ENCODE data around the gene MCM3AP.

The MCM3AP gene

DNA sequence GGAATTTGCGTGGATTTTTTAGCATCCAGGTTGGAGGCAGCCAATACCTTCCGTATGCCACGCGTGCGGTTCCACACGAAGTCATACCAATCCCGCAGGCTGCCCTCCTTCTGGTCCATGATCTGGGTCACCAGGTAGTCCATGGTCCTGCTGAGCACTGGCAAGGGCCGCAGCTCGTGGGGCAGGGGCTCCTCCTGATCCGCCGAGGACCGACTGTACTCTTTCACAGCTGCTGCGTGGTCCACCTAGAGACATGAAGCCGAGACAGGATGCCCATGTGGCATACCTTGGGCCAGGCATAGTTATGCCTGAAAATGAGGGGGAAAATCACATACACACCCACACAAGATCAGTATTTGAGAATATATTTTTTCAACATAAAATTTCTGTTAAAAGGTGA is 12.1 kb downstream of the MCM3AP start:
- Mint-ChIP-seq H3K9me3 (no peaks in the 10 kb centered on the region), H3K4me1 (no peaks in the 10 kb centered on the region), H3K27me3 (no peaks in the 10 kb centered on the region), H3K4me3 (no peak overlapping the region), H3K27ac (no peak overlapping the region), H3K36me3 (peaks cover 53% of the 10 kb centered on the region)
- CTCF ChIA-PET, result no interaction called here
- DNase-seq, result no peak

DNA sequence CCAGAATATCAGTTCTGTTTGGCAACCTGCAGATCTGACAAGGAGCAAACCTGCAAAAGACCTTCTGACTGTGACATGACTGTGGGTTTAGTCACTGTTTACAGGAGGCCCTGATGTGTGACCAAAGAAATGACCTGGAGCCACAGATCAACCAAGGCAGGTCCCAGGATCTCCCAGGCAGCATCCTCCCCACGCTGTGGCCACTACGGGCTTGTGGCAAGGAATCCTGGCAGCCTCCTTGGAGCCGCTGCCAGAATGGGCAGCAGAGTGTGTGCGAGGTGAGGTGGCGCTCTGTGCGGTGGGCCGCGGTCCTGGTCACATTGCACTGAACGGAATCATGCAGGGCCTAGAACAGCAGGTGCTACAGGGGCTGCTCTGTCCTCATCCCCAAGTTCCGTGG is 15.9 kb downstream of the MCM3AP start:
- peaks cover 54% of the 10 kb centered on the region for H3K36me3 Mint-ChIP-seq
- no peak overlapping the region for H3K27ac Mint-ChIP-seq

DNA sequence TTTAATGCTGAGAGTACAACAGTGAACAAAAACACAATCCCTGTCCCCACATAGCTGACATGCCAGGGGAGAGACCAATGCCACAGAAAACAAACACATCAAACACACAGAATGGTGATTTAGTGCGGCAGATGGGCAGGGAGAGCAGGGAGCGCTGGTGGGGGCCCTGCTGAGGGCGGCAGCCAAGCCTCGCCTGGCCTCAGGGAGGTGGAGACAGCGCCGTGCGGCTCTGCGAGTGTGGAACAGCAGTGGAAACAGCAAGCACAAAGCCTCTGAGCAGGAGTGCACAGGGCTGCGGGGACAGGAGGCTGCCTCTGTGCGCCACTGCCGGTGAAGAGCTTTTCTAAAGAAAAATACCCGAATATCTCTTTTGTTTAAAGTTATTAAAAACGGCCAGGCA is 17.0 kb downstream of the MCM3AP start:
- no peak for DNase-seq
- Mint-ChIP-seq H3K4me3 (no peak overlapping the region), H3K4me1 (no peaks in the 10 kb centered on the region), H3K27me3 (no peaks in the 10 kb centered on the region), H3K36me3 (peaks cover 51% of the 10 kb centered on the region), H3K27ac (no peak overlapping the region), H3K9me3 (no peaks in the 10 kb centered on the region)
- CTCF ChIA-PET, result interaction anchor here (1.3 kb wide), 1 partner anchor 39 kb away, joined by 3 read pairs; no protein-coding TSS in a partner anchor

More for the DNA sequence above, 15.9 kb downstream of the MCM3AP start:
- Mint-ChIP-seq H3K4me3 (no peak overlapping the region), H3K4me1 (no peaks in the 10 kb centered on the region), H3K9me3 (no peaks in the 10 kb centered on the region), H3K27me3 (no peaks in the 10 kb centered on the region)
- DNase-seq, result no peak
- CTCF ChIA-PET, result no interaction called here

DNA sequence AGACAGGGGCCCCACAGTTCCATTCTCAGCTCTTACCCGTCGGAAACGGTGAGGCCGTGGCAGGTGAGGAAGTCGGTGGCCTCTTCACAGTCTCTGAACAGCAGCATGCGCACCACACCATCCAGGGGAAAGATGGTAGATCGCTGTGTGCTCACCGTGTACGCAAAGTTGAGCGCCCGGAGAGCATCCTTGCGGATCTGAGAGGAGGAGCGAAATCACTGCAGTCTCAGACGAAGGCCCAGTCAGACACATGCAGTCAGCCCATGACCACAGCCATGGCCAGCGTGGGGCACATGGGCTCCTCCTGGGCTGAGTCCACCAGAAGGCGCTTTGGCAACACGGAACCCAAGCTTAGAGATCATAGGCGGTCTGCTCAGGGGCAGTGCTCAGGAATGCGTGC is 18.5 kb downstream of the MCM3AP start:
- CTCF ChIA-PET, result interaction anchor here (1.3 kb wide), 1 partner anchor 41 kb away, joined by 3 read pairs; no protein-coding TSS in a partner anchor
- no peaks in the 10 kb centered on the region for H3K27me3 Mint-ChIP-seq
- no peak for DNase-seq
- no peaks in the 10 kb centered on the region for H3K9me3 Mint-ChIP-seq
- H3K36me3 Mint-ChIP-seq, result peaks cover 49% of the 10 kb centered on the region
- H3K4me1 Mint-ChIP-seq, result no peaks in the 10 kb centered on the region
- H3K27ac Mint-ChIP-seq, result no peak overlapping the region
- no peak overlapping the region for H3K4me3 Mint-ChIP-seq

DNA sequence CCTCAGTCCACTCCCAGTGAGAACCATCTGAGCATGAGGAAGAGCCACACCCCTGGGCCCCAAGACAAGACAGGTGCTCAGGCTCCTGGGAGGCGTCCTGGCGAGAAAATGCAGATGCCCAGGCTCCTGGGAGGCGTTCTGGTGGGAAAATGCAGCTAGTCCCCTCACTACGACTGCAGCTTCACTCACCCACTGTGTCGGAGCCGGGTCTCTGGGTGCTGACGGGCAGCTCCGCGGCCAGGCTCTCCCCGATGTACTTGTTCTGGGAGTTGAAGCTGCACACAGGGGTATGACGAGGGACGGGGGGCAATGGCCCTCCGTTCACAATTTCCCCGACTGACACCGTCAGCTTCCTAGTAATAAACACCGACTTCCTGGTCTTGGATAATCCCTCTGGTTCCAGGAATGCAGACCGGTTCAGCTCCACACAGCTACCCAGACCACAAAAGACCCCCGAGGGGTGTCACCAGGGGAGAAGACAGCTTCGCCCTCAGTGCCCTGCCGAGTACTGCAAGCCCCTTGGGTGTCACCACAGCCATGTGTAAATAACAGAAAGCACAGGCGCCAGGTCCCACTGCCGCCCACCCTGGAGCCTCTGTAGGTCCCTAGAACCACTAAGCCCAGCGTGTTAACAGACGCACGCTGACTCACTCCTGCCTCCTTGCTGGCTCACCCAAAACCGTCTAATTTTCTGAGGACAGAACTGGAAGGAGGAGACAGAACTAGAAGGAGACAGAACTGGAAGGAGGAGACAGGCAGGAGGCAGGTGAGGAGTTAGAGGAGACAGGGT is 19.5 kb downstream of the MCM3AP start:
- Mint-ChIP-seq H3K9me3 (no peaks in the 10 kb centered on the region), H3K36me3 (peaks cover 52% of the 10 kb centered on the region), H3K4me1 (no peaks in the 10 kb centered on the region), H3K4me3 (no peak overlapping the region), H3K27ac (no peak overlapping the region), H3K27me3 (no peaks in the 10 kb centered on the region)
- no peak for DNase-seq
- CTCF ChIA-PET, result no interaction called here

DNA sequence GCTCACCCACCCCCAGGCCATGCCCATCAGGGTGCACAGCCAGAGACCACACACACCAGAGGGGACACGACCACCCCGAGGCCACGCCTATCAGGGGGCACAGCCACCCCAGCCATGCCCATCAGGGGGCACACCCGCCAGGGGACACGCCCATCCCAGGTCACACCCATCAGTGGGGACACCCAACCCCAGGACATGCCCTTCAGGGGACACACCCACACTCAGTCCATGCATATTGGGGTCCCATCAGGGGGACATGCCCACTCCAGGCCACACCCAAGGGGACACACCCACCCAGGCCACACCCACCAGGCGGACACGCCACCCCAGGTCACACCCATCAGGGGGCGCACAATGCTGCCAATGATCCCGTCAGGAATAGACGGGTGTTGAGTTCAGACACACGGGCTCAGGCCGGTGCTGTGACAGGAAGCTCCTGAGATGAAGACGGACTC is 20.7 kb downstream of the MCM3AP start:
- H3K9me3 Mint-ChIP-seq, result no peaks in the 10 kb centered on the region
- no peak for DNase-seq
- H3K4me1 Mint-ChIP-seq, result no peaks in the 10 kb centered on the region
- no peaks in the 10 kb centered on the region for H3K27me3 Mint-ChIP-seq
- peaks cover 48% of the 10 kb centered on the region for H3K36me3 Mint-ChIP-seq
- CTCF ChIA-PET, result no interaction called here
- no peak overlapping the region for H3K27ac Mint-ChIP-seq
- no peak overlapping the region for H3K4me3 Mint-ChIP-seq

- no peak overlapping the region for H3K4me3 Mint-ChIP-seq
- no peak overlapping the region for H3K27ac Mint-ChIP-seq
- H3K4me1 Mint-ChIP-seq, result no peaks in the 10 kb centered on the region
- no peaks in the 10 kb centered on the region for H3K9me3 Mint-ChIP-seq
- peaks cover 44% of the 10 kb centered on the region for H3K36me3 Mint-ChIP-seq
- no peak for DNase-seq
- no peaks in the 10 kb centered on the region for H3K27me3 Mint-ChIP-seq
- CTCF ChIA-PET, result no interaction called here
Measured at GRCh38 chr21:46264046-46264689, 21.2 kb downstream of the MCM3AP start.

GRCh38 chr21:46256501-46256994 is 28.9 kb downstream of the MCM3AP start:
- Mint-ChIP-seq H3K36me3 (peaks cover 67% of the 10 kb centered on the region), H3K27ac (no peak overlapping the region), H3K27me3 (no peaks in the 10 kb centered on the region), H3K4me3 (no peak overlapping the region), H3K9me3 (no peaks in the 10 kb centered on the region), H3K4me1 (peaks cover 23% of the 10 kb centered on the region)
- DNase-seq, result no peak
- CTCF ChIA-PET, result no interaction called here

DNA sequence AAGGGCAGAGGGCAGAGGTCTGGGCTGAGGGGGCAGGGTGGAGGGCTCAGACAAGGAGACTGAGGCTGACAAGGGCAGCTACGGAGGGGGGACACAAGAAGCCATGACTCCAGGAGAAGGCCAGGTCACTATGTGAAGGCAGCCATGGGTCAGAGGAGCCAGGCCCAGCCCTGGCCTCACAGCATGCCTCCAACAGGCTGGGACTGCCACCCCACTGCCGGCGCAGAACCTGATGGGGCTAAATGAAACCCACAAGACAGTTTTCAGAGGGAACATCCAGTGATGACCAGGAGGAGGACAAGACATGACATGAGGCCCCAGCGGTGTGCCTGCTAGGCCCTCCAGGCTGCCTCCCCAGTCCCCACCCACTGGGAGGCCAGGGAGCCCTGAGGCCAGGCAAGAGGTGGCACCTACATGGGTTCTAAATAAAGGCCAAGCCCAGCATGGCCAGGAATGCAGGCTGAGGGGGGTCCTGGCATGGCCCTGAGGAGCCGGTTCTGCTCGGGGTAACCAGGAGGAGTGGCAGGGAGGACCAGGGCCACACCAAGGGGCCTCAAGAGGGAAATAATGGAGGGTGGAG is 29.6 kb downstream of the MCM3AP start:
- no peaks in the 10 kb centered on the region for H3K9me3 Mint-ChIP-seq
- CTCF ChIA-PET, result no interaction called here
- H3K4me3 Mint-ChIP-seq, result no peak overlapping the region
- no peak for DNase-seq
- H3K4me1 Mint-ChIP-seq, result peaks cover 28% of the 10 kb centered on the region
- no peak overlapping the region for H3K27ac Mint-ChIP-seq
- H3K27me3 Mint-ChIP-seq, result no peaks in the 10 kb centered on the region
- H3K36me3 Mint-ChIP-seq, result peaks cover 65% of the 10 kb centered on the region

DNA sequence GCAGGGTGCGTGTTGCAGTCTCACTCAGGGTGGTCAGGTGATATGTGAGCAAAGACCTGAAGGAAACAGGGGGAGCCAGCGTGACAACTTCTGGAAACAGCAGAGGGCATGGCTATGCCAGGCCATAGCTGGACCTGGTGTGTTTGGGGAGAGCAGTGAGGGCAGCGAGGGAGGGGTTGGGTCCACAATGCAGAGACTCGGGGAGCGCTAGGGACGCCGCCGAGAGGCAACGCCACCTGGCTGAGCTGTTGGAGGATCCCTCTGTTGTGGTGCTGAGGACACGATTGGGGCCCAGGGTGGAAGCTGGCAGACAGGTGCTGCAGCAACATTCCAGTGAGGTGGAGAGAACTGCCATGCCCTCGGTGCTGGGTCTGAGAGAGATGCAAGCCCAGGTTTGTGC is 30.2 kb downstream of the MCM3AP start:
- peaks cover 35% of the 10 kb centered on the region for H3K4me1 Mint-ChIP-seq
- no peaks in the 10 kb centered on the region for H3K9me3 Mint-ChIP-seq
- no peaks in the 10 kb centered on the region for H3K27me3 Mint-ChIP-seq
- CTCF ChIA-PET, result no interaction called here
- DNase-seq, result no peak
- H3K27ac Mint-ChIP-seq, result peak overlapping the region; percentile 83
- H3K4me3 Mint-ChIP-seq, result no peak overlapping the region
- H3K36me3 Mint-ChIP-seq, result peaks cover 68% of the 10 kb centered on the region

DNA sequence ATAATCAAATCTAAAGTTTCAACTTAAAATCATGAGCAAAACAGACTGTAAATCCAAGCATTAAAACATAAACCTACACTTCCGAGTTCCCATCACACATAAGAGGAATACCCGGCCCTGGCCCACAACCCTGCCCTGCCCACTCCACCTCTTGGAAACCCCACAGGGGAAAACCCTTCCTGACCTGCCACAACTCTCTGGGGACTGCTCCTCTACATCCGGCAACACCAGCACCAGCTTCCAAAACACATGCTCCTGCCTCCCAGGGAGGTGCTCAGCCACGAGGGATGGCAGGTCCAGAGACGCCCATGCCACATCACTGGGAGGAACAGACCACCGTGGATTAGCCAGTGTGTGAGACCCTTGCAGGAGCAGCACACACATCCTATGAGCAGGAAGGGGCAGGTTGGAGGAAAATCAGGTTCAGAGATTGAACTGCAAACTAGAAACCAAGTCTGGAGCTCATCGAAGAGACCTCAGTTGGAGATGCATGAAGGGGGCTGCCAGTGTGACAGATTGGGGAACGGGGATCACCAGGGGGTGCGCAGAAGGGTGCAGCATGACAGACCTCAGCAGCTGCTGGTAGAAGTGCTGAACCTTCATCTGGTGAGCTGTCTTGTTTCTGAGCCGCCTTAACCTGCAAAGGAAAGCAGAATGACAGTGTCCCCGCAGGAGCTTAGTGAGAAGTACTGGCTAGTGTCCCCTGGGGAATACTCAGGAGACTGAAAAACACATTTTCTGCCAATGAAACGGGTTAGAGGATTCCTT is 31.0 kb downstream of the MCM3AP start:
- Mint-ChIP-seq H3K27ac (peak overlapping the region; percentile 83), H3K4me1 (peaks cover 40% of the 10 kb centered on the region), H3K4me3 (no peak overlapping the region), H3K9me3 (no peaks in the 10 kb centered on the region), H3K36me3 (peaks cover 76% of the 10 kb centered on the region), H3K27me3 (no peaks in the 10 kb centered on the region)
- CTCF ChIA-PET, result interaction anchor here (0.9 kb wide), 1 partner anchor 30 kb away, joined by 3 read pairs; no protein-coding TSS in a partner anchor
- no peak for DNase-seq

DNA sequence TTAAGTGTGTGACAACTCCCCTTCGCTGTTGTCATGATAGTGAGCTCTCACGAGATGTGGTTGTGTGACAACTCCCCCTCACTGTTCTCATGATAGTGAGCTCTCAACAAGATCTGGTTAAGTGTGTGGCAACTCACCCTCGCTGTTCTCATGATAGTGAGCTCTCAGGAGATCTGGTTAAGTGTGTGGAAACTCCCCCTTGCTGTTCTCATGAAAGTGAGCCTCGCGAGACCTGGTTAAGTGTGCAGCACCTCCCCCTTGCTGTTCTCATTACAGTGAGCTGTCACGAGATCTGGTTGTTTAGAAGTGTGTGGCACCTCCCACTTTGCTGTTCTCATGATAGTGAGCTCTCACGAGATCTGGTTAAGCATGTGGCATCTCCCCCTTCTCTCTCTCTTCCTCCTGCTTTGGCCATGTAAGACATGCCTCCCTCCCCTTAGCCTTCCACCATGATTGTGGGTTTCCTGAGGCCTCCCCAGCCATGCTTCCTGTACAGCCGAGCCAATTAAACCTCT is 31.7 kb downstream of the MCM3AP start:
- no peaks in the 10 kb centered on the region for H3K9me3 Mint-ChIP-seq
- H3K4me3 Mint-ChIP-seq, result no peak overlapping the region
- DNase-seq, result peak; percentile 71
- H3K27me3 Mint-ChIP-seq, result no peaks in the 10 kb centered on the region
- H3K4me1 Mint-ChIP-seq, result peaks cover 40% of the 10 kb centered on the region
- peaks cover 77% of the 10 kb centered on the region for H3K36me3 Mint-ChIP-seq
- H3K27ac Mint-ChIP-seq, result peak overlapping the region; percentile 83
- CTCF ChIA-PET, result interaction anchor here (0.8 to 0.9 kb wide), 3 partner anchors 29 to 110 kb away, joined by 3 read pairs; no protein-coding TSS in a partner anchor

- CTCF ChIA-PET, result interaction anchor here (0.7 to 1.0 kb wide), 3 partner anchors 21 to 31 kb away, joined by 3 to 4 read pairs (median 3); no protein-coding TSS in a partner anchor
- Mint-ChIP-seq H3K27ac (no peak overlapping the region), H3K27me3 (no peaks in the 10 kb centered on the region), H3K9me3 (no peaks in the 10 kb centered on the region), H3K4me1 (peaks cover 40% of the 10 kb centered on the region), H3K36me3 (peaks cover 75% of the 10 kb centered on the region), H3K4me3 (no peak overlapping the region)
- no peak for DNase-seq
Measured at GRCh38 chr21:46252840-46253239, 32.6 kb downstream of the MCM3AP start.
